Large intestine (tissue), 3 donors: ENCODE data around the gene NELL1. TPM values are rescaled to one million over a fixed set of nuclear protein-coding genes. Genes with fewer than 3 reads are reported as not detected.

Experiments
- DNase-seq, 2 donors: peaks; one replicate each; pipeline versions ENCODE4 v3.0.0 to v3.0.0-alpha.2; 2013
- H3K27ac ChIP-seq: one replicate; pipeline ENCODE4 v1.5.1; 2013; ENCODE audit warnings: low read length
- H3K27me3 ChIP-seq: 2 replicates; pipeline ENCODE4 v1.6.1; 2013; ENCODE audit warnings: low read length; ENCODE audit not compliant: control insufficient read depth, insufficient read depth
- H3K36me3 ChIP-seq: 2 replicates; pipeline ENCODE4 v1.6.1; 2013; ENCODE audit warnings: low read length; ENCODE audit not compliant: control insufficient read depth, insufficient read depth
- H3K4me1 ChIP-seq: one replicate; pipeline ENCODE4 v1.6.1; 2013; ENCODE audit warnings: low read length; ENCODE audit not compliant: control insufficient read depth, insufficient read depth
- H3K4me3 ChIP-seq: one replicate; pipeline ENCODE4 v1.5.1; 2013; ENCODE audit warnings: low read length
- H3K9me3 ChIP-seq: one replicate; pipeline ENCODE4 v1.6.1; 2013; ENCODE audit warnings: mild to moderate bottlenecking, low read depth, low read length, moderate library complexity; ENCODE audit not compliant: control insufficient read depth
- WGBS: methylation state at CpG from one replicate; pipeline ENCODE4 v1.1.5; 2013; ENCODE audit warnings: low lambda C conversion rate; ENCODE audit not compliant: insufficient coverage; 5-methylcytosine and 5-hydroxymethylcytosine counted together
- polyA plus RNA-seq: library from polyadenylated mRNA; unstranded; fragments of 120-200 nt; gene quantifications from one replicate; pipeline ENCODE4 v1.2.1, GENCODE V29; 2013

The NELL1 gene
- polyA plus RNA-seq, 1 donor = 5.1 TPM

DNA sequence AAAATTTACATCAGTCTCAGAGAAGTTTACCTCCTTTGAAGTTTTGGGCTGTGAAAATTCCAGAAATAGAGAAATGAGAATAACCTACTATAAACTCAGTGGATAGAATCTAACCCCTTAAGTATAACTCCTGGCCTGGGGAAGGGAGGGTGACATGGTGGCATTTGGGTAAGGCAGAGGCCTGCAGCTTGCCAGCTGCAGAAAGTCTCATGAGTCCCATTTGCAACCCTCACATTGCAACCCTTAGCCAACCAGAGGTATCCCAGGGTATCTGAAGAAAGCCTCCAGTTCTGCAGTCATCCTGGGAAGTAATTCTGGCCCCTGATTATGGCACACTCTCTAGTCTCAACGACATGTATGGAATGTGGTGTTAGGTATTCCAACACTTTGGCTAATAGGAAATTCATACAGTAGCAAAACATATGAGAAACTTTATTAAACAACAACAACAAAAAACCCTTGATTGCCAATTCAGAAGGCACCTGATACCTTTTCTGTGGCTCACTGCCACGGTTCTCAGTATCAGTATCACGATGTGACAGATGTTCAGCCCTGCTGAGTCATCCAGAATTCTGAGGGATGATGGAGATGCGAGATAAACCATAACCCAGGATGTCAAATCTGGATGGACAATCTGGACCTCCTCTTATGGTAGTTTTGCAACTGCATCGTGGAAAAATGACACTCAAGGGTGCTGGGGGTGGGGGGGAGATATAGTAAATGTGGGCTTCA is 743.4 kb downstream of the NELL1 start:
- H3K9me3 ChIP-seq = no peaks in the 10 kb centered on the region
- DNase-seq = no peak
- no peaks in the 10 kb centered on the region for H3K4me1 ChIP-seq
- H3K36me3 ChIP-seq = no peaks in the 10 kb centered on the region
- no peak overlapping the region for H3K4me3 ChIP-seq
- H3K27me3 ChIP-seq = no peaks in the 10 kb centered on the region
- WGBS = no CpG with 5 or more reads among the region's 5 CpGs
- H3K27ac ChIP-seq = no peak overlapping the region

DNA sequence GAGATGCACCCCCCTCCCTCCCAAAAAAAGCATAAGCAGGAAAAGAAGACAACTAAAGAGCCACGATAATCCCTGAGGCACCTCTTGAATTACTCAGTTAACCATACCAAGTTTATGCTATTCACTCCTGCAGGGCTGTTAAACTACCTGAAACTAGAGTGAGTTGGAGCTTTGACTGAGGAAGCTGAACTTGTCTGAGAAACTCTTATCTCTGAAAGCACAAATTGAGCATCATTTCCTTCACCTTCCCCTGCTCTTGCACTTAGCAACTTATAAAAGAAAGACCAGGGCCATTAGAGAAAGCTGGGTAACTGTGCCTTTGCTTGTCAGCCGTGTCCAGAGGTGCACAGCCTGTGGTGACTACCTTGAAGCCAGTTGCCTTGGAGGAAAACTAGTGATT is 745.6 kb downstream of the NELL1 start:
- no CpG with 5 or more reads among the region's 2 CpGs for WGBS
- DNase-seq = no peak
- Histone ChIP-seq H3K27ac (no peak overlapping the region), H3K4me1 (no peaks in the 10 kb centered on the region), H3K4me3 (no peak overlapping the region), H3K27me3 (no peaks in the 10 kb centered on the region), H3K9me3 (no peaks in the 10 kb centered on the region), H3K36me3 (no peaks in the 10 kb centered on the region)

DNA sequence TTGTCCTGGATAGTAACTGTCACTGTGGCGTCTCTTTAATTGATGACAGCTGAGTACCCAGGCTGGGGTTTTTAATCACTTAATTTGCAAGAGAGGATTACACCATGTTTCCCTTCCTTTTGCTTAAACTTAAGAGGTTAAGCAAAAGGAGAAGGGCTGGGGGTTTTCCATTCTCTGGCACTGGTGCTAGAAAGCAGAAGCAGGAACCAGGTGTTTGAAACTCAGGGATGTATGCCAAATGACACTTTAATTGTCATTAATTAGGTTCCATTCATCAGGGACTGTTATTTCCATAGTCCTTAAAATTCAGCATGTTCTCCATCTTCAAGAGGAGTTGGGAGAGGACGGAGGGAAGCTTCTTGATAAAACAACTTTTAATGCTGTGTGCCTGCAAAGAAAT is 746.2 kb downstream of the NELL1 start:
- H3K4me3 ChIP-seq = no peak overlapping the region
- no peaks in the 10 kb centered on the region for H3K4me1 ChIP-seq
- no peaks in the 10 kb centered on the region for H3K9me3 ChIP-seq
- DNase-seq = no peak
- H3K27ac ChIP-seq = no peak overlapping the region
- WGBS = 83% methylated on average over 2 of the region's 2 CpGs
- H3K36me3 ChIP-seq = no peaks in the 10 kb centered on the region
- no peaks in the 10 kb centered on the region for H3K27me3 ChIP-seq

DNA sequence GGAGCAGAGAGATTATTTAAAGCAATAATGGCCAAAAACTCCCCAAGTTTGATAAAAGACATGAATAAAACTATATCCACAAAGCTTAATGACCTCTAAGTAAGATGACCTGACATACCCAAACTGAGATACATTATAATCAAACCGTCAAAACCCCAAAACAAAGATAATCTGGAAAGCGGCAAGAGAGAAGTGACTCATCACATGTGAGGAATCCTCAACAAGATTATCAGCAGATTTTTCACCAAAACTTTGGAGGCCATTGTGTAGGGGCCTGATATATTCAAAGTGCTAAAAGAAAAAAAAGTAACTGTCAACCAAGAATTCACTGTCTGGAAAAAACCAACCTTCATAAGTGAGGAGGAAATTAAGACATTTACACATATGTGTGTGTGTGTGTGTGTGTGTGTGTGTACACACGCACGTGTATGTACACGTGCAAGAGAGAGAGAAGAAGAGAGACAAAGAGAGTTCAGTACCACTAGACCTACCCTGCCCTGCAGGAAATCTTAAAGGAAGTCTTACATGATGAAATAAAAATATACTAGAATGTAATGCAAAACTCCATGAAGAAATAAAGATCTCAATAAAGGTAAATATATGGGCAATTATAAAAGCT is 752.4 kb downstream of the NELL1 start:
- no peak for DNase-seq
- no peak overlapping the region for H3K27ac ChIP-seq
- WGBS = 50% methylated on average over 1 of the region's 5 CpGs

DNA sequence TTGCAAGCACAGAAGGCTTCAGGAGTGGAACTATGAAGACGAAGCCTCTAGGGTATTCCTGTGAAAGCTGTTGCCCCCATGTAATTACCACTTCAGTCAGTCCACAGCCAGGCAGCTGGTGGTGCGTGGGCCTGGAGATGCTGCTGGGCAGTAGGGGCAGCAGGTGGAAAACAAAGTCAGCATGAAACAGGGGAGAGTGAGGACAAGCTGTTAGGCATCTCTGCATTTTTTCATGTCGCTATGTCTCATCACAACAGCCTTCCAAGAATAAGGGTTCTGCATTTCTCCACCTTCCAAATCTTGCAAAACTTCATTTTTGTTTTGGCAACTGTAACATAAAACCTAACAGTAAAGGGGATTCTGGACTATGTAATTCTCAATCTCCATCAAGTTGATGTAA is 757.5 kb downstream of the NELL1 start:
- no peaks in the 10 kb centered on the region for H3K36me3 ChIP-seq
- no peaks in the 10 kb centered on the region for H3K9me3 ChIP-seq
- no CpG with 5 or more reads among the region's 3 CpGs for WGBS
- DNase-seq = no peak
- H3K27ac ChIP-seq = no peak overlapping the region
- no peaks in the 10 kb centered on the region for H3K27me3 ChIP-seq
- H3K4me1 ChIP-seq = no peaks in the 10 kb centered on the region
- H3K4me3 ChIP-seq = no peak overlapping the region

More for the DNA sequence above, 752.4 kb downstream of the NELL1 start:
- Histone ChIP-seq H3K36me3 (no peaks in the 10 kb centered on the region), H3K27me3 (no peaks in the 10 kb centered on the region), H3K4me3 (no peak overlapping the region), H3K4me1 (no peaks in the 10 kb centered on the region), H3K9me3 (no peaks in the 10 kb centered on the region)

DNA sequence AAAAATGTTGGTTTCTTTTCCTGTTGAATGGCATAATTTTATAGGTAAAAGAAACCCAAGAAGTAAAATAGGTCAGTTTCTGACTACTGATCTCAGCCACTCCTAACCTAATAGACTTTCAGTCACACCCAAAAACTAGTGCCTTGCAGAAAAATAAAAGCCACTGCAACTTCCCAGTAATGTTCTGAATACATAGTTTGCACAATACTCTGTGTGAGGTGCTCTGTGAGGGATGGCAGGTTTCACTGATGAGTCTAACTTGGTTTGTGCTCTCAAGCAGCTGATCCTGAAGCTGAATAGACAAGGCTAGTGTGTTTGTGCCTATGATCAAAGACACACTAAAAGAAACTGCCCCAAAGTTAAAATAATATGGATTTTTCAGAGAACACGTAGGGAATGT is 758.3 kb downstream of the NELL1 start:
- no peak overlapping the region for H3K27ac ChIP-seq
- DNase-seq = no peak
- H3K4me1 ChIP-seq = no peaks in the 10 kb centered on the region
- no peaks in the 10 kb centered on the region for H3K27me3 ChIP-seq
- H3K4me3 ChIP-seq = no peak overlapping the region
- 100% methylated on average over 1 of the region's 1 CpG for WGBS
- H3K36me3 ChIP-seq = no peaks in the 10 kb centered on the region
- no peaks in the 10 kb centered on the region for H3K9me3 ChIP-seq

DNA sequence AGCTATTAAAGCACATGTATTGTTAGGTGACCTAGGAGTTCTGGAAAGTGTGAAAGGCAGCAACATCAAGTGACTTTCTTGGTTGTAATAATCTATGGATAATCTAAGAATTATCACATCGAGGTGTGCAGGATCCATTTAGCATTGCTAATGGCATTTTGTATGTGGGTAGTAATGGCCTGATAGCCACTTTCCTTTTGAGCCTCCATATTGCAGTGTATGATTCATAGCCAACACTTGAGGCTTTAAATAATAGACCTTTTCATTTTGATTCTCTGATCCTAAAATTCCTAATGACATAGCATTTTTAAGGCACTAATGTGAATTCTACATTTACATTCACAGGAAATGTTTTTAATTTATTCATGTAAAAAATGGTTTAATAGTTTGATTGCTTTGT is 759.4 kb downstream of the NELL1 start:
- no peak overlapping the region for H3K27ac ChIP-seq
- no peaks in the 10 kb centered on the region for H3K9me3 ChIP-seq
- no CpG with 5 or more reads among the region's 1 CpG for WGBS

DNA sequence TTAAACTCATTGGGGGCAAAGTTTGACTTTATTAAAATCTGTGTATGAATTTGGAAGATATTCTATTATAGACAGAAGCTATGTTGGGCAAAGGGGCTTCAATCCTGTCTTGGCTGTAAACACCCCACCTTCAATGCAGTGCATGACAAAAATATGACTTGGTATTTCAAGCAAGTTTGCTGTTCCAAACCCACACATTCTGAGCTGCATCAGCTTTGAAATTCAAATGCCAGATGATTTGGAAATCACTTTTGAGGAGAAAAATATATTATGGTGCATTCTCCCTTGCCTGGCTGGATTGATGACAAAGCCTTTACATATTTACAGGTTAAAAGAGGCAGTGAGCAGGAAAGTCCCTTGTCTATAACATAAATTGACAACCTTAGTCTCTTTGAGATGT is 760.0 kb downstream of the NELL1 start:
- no peaks in the 10 kb centered on the region for H3K27me3 ChIP-seq
- H3K4me3 ChIP-seq = no peak overlapping the region
- DNase-seq = no peak
- H3K9me3 ChIP-seq = no peaks in the 10 kb centered on the region
- no peaks in the 10 kb centered on the region for H3K36me3 ChIP-seq
- no peak overlapping the region for H3K27ac ChIP-seq
- H3K4me1 ChIP-seq = no peaks in the 10 kb centered on the region

More for the DNA sequence above, 759.4 kb downstream of the NELL1 start:
- H3K27me3 ChIP-seq = no peaks in the 10 kb centered on the region
- no peaks in the 10 kb centered on the region for H3K4me1 ChIP-seq
- no peaks in the 10 kb centered on the region for H3K36me3 ChIP-seq
- DNase-seq = no peak
- H3K4me3 ChIP-seq = no peak overlapping the region

DNA sequence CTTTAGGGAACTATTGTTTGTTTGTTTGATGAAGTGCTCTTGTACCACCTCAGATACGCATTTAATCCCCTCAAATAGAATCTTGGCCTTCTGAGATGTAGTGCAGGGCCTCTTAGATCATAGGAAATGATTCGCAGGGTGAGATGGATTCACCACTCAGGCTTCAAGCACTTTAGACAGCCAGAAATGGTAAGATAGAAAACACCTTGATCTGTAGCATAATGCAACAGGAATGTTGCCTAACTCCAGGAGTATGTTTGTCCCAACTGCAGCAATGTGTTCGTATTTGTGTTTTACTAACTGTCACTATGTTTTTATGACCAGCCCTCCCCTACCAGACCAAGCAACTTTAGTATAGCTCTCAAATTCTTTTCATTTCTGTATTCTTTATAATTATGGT is 761.2 kb downstream of the NELL1 start:
- Histone ChIP-seq H3K9me3 (no peaks in the 10 kb centered on the region), H3K4me3 (no peak overlapping the region), H3K27me3 (no peaks in the 10 kb centered on the region), H3K36me3 (no peaks in the 10 kb centered on the region), H3K4me1 (no peaks in the 10 kb centered on the region), H3K27ac (no peak overlapping the region)
- no peak for DNase-seq
- WGBS = no CpG with 5 or more reads among the region's 3 CpGs

DNA sequence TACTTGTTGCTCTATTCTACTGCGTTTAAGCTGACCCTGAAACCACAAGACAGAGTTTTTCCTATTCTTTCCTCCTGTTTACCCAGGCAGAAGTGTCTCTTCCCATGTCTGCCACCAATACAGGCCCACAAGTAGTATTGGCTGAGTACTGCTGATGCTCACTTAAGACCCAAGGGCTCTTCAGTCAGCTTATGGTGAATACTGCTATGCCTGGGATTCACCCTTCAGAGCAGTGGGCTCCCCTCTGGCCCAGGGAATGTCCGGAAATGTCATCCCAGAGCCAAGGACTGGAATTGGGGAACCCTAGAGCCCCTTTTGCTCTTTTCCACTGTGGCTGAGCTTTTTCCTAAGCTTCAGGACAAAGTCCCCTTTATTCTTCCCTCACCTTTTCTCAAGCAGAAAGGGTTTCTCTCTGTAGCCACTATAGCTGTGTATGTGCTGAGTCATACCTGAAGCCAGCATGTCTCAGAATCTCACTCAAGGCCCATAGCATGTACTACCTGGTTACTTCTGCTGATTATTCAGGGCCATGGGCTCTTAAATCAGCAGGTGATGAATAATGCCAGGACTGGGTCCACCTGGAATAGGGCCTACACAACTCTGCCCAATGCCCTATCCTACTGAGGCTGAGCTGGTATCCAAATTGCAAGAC is 777.7 kb downstream of the NELL1 start:
- no peaks in the 10 kb centered on the region for H3K27me3 ChIP-seq

More for the DNA sequence above, 777.7 kb downstream of the NELL1 start:
- H3K4me3 ChIP-seq = no peak overlapping the region
- H3K4me1 ChIP-seq = no peaks in the 10 kb centered on the region
- no peaks in the 10 kb centered on the region for H3K9me3 ChIP-seq
- H3K27ac ChIP-seq = no peak overlapping the region
- no peaks in the 10 kb centered on the region for H3K36me3 ChIP-seq
- WGBS = no CpG with 5 or more reads among the region's 2 CpGs
- no peak for DNase-seq
